Caco-2 (cell line): Measurements from ENCODE around the gene RTN1. TPM values are rescaled to one million over a fixed set of nuclear protein-coding genes. Genes with fewer than 3 reads are reported as not detected.

Experiments used
- BruUV-seq: library from RNA; stranded (reverse); fragments of 400-500 nt; replicated peaks from 2 replicates; lab custom pipeline; 2021; lab: Mats Ljungman, UMichigan
- CTCF ChIA-PET: fragments of 300-600 bp; sonication (Branson Sonifier 250); formaldehyde crosslinking; loops from one replicate; lab custom pipeline; 2022; ENCODE audit warnings: antibody characterized with exemption; lab: Charles Lee
- POLR2A ChIA-PET: fragments of 300-600 bp; sonication (Branson Sonifier 250); formaldehyde crosslinking; loops from one replicate; lab custom pipeline; 2022; ENCODE audit warnings: antibody characterized with exemption; lab: Charles Lee
- DNase-seq, 2 experiments: peaks; one replicate each; pipeline versions ENCODE4 v3.0.0 to v3.0.0-alpha.2; 2020 to 2022
- H3K27me3 ChIP-seq: replicated peaks from 2 replicates; pipeline ENCODE4 v1.6.0; 2011; ENCODE audit warnings: low read length; ENCODE audit not compliant: control insufficient read depth, insufficient read depth
- H3K36me3 ChIP-seq: 2 replicates; pipeline ENCODE4 v1.5.1; 2011; ENCODE audit warnings: low read length; ENCODE audit not compliant: control insufficient read depth, insufficient read depth
- H3K4me1 ChIP-seq: fragments of 250-450 bp; sonication (Bioruptor Pico); 2 replicates; pipeline ENCODE4 v1.5.1; 2020; ENCODE audit warnings: mild to moderate bottlenecking
- H3K4me3 ChIP-seq: 2 replicates; pipeline ENCODE4 v1.5.1; 2011; ENCODE audit warnings: low read depth, mild to moderate bottlenecking, control low read depth, low read length
- H3K9me3 ChIP-seq: fragments of 250-450 bp; sonication (Bioruptor Pico); 2 replicates; pipeline ENCODE4 v1.5.1; 2020; ENCODE audit warnings: mild to moderate bottlenecking, moderate library complexity
- H3K27ac Mint-ChIP-seq: one replicate; pipeline ENCODE4 v1.8.0; 2022; ENCODE audit warnings: mixed read lengths; ENCODE audit not compliant: unreplicated experiment
- H3K27me3 Mint-ChIP-seq: one replicate; pipeline ENCODE4 v1.8.0; 2022; ENCODE audit warnings: mixed read lengths; ENCODE audit not compliant: insufficient read depth, unreplicated experiment
- H3K36me3 Mint-ChIP-seq: one replicate; pipeline ENCODE4 v1.8.0; 2022; ENCODE audit warnings: mild to moderate bottlenecking, mixed read lengths; ENCODE audit not compliant: insufficient read depth, unreplicated experiment
- H3K4me1 Mint-ChIP-seq: one replicate; pipeline ENCODE4 v1.8.0; 2022; ENCODE audit warnings: low read depth, mixed read lengths; ENCODE audit not compliant: unreplicated experiment
- H3K4me3 Mint-ChIP-seq: one replicate; pipeline ENCODE4 v1.8.0; 2022; ENCODE audit warnings: mild to moderate bottlenecking, moderate library complexity, mixed read lengths; ENCODE audit not compliant: unreplicated experiment
- H3K9me3 Mint-ChIP-seq: one replicate; pipeline ENCODE4 v1.8.0; 2022; ENCODE audit warnings: mixed read lengths; ENCODE audit not compliant: unreplicated experiment
- CTCF ChIP-seq, 2 experiments: fragments of 200-600 bp in 1 of 2; IDR thresholded peaks; 1 replicate in 1 of 2; 2 replicates in 1 of 2; pipeline versions ENCODE4 v1.5.1 to v1.8.0; 2011 to 2022; ENCODE audit warnings: antibody characterized with exemption in 1 of 2, control low read depth in 1 of 2, inconsistent platforms in 1 of 2, low read depth in 1 of 2, low read length in 1 of 2, mild to moderate bottlenecking in 1 of 2, moderate library complexity in 1 of 2; ENCODE audit not compliant: insufficient read depth in 1 of 2, severe bottlenecking in 1 of 2, unreplicated experiment in 1 of 2
- intact Hi-C: fragments of 100-400 bp; cut with micrococcal nuclease; formaldehyde crosslinking; loops from one replicate; pipeline ENCODE4 v1.10.0; 2022; ENCODE audit not compliant: unreplicated experiment
- total RNA-seq: library from RNA; stranded (reverse); gene quantifications from 2 replicates; pipeline ENCODE4 v1.2.3, GENCODE V29; 2022

RTN1 gene
- total RNA-seq, 1 experiment from 2014 or later: 0.25 TPM

DNA sequence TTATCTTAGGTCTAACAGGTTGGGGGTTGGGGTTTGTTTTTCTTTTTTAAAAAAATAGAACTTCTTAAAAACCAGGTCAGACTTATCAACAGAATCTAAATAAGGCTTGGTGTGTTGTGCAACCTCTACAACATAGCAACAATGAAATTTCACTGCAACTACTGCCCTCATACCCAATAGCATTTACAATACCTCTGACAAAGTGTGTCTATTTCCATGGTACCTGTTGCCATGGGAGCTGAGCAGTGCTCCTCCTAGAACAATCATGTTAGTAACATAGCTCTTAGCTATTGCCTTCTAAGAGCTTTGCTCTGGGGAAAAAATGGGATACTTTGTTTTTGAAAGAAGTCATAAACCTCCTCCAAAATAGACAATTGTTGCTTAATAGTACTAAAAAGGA is 190.7 kb downstream of the RTN1 start:
- Mint-ChIP-seq H3K9me3 (no peaks in the 10 kb centered on the region), H3K36me3 (no peaks in the 10 kb centered on the region), H3K27me3 (peaks cover 13% of the 10 kb centered on the region), H3K4me1 (no peaks in the 10 kb centered on the region), H3K4me3 (no peak overlapping the region), H3K27ac (no peak overlapping the region)
- DNase-seq: peak in 1 of 2 experiments; percentile 7
- Histone ChIP-seq H3K36me3 (no peaks in the 10 kb centered on the region), H3K27me3 (no peaks in the 10 kb centered on the region), H3K9me3 (no peaks in the 10 kb centered on the region), H3K4me1 (no peaks in the 10 kb centered on the region), H3K4me3 (no peak overlapping the region)
- no TSS peak for BruUV-seq
- intact Hi-C loops: no loop called here
- ChIA-PET POLR2A (no interaction called here), CTCF (no interaction called here)
- TF ChIP-seq CTCF (IDR thresholded peaks at IDR 0.05; ENCODE audit: insufficient read depth in 1 of 2, low read depth in 1 of 2, low read length in 1 of 2, severe bottlenecking in 1 of 2, unreplicated experiment in 1 of 2): no peak

DNA sequence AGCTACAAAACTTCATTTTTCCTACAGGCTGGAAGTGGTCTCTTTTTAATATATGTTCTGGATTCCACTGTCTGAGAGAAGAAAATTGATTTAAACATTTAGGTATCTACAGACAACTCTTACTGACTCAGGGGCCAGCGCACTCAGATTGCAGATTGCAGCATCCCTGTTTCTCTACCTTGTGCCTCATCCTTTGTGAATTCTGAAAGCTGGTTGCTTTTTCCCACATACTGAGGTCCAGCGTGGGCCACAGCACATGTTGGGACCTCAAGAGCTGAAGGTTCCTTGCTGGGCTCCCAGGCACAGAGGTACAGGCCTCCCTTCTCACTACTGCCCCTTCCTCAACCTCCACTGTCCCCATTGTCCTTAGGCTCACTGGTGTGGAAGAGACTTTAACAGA is 192.2 kb downstream of the RTN1 start:
- BruUV-seq: no TSS peak
- H3K4me1 ChIP-seq: no peaks in the 10 kb centered on the region
- Mint-ChIP-seq H3K27me3 (peaks cover 13% of the 10 kb centered on the region), H3K4me1 (no peaks in the 10 kb centered on the region), H3K9me3 (no peaks in the 10 kb centered on the region), H3K36me3 (no peaks in the 10 kb centered on the region), H3K27ac (no peak overlapping the region), H3K4me3 (no peak overlapping the region)
- no peak for TF ChIP-seq CTCF (IDR thresholded peaks at IDR 0.05; ENCODE audit: insufficient read depth in 1 of 2, low read depth in 1 of 2, low read length in 1 of 2, severe bottlenecking in 1 of 2, unreplicated experiment in 1 of 2)
- H3K36me3 ChIP-seq: no peaks in the 10 kb centered on the region
- DNase-seq: no peak
- POLR2A ChIA-PET: no interaction called here
- intact Hi-C loops: no loop called here
- H3K27me3 ChIP-seq: no peaks in the 10 kb centered on the region
- CTCF ChIA-PET: no interaction called here
- no peaks in the 10 kb centered on the region for H3K9me3 ChIP-seq
- no peak overlapping the region for H3K4me3 ChIP-seq

- POLR2A ChIA-PET: no interaction called here
- no peaks in the 10 kb centered on the region for H3K9me3 Mint-ChIP-seq
- no peak overlapping the region for H3K27ac Mint-ChIP-seq
- DNase-seq: no peak
- intact Hi-C loops: no loop called here
- CTCF ChIA-PET: no interaction called here
- H3K36me3 Mint-ChIP-seq: no peaks in the 10 kb centered on the region
- no peak for TF ChIP-seq CTCF (IDR thresholded peaks at IDR 0.05; ENCODE audit: insufficient read depth in 1 of 2, low read depth in 1 of 2, low read length in 1 of 2, severe bottlenecking in 1 of 2, unreplicated experiment in 1 of 2)
- H3K4me3 Mint-ChIP-seq: no peak overlapping the region
- Histone ChIP-seq H3K4me1 (no peaks in the 10 kb centered on the region), H3K36me3 (no peaks in the 10 kb centered on the region), H3K27me3 (no peaks in the 10 kb centered on the region), H3K4me3 (no peak overlapping the region), H3K9me3 (no peaks in the 10 kb centered on the region)
- BruUV-seq: no TSS peak
- peaks cover 13% of the 10 kb centered on the region for H3K27me3 Mint-ChIP-seq
- no peaks in the 10 kb centered on the region for H3K4me1 Mint-ChIP-seq
These were observed 192.8 kb downstream of the RTN1 start for GRCh38 chr14:59677771-59678231.
